Esophagus mucosa (tissue), 1 donor: ENCODE results near the gene CYP4V2. TPM values are rescaled to one million over a fixed set of nuclear protein-coding genes. Genes with fewer than 3 reads are reported as not detected.

Experiments
- ATAC-seq: fragments of 200-7000 bp; cut with Tn5 transposase; one replicate; pipeline ENCODE4 v1.9.1; 2020
- total RNA-seq: library from RNA; stranded (reverse); gene quantifications from one replicate; pipeline ENCODE4 v1.2.4, GENCODE V29; 2023
- donor health status: DM: yes; HTN: yes; CAD: no.

Gene CYP4V2
- total RNA-seq, 1 donor from 2014 or later = 3.8 TPM

DNA sequence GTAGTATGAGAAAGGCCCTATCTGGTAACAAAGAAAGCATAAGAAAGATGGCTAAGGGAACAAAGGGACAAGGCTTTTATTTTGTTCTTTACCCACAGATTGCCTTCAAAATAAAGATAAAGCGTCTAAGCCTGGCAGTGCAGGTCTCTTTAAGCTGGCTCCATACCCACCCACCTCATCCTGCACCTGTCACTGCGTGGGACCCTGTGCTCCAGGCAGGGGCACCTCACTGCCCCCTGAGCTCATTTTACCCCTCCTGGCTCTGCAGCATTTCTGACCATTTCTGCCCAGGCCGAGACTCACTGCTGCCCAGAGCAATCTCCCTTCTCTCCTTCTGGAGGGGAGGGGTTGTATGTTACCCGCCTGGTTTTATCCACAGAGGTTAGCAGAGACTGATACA is 1.7 kb upstream of the CYP4V2 start:
- ATAC-seq = no peak

DNA sequence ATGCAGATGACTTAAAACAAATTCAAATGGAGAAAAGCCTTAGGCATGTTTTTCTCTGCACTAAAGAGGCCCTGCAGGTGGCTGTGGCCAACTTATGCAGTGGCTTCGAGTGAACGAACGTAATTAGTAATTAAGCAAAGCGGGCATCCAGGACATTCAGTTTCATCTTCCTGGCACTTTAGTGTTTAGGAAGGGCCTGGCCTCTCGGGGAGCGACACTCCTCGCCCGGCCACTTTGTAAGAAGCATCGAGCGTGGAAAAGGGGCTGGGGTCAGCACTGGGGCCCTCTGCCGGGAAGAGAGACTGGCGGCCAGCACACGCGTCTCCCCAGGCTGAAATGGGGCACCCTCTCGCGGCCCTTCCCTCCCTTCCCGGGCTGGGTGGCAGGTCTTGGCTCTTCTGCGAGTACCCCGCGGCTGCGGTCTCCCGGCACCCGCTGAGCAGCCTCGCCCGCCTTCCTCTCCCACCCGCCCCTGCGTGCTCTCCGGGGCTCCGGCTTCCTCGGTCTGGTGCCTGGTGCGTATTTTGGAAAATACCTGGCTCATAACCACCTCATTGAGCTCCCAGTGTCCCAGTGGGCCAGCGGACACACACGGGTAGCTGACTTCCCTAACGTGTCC is 677 bp upstream of the CYP4V2 start:
- peak; percentile 43 for ATAC-seq

GRCh38 chr4:186192066-186192612 is 772 bp downstream of the CYP4V2 start:
- ATAC-seq = no peak

DNA sequence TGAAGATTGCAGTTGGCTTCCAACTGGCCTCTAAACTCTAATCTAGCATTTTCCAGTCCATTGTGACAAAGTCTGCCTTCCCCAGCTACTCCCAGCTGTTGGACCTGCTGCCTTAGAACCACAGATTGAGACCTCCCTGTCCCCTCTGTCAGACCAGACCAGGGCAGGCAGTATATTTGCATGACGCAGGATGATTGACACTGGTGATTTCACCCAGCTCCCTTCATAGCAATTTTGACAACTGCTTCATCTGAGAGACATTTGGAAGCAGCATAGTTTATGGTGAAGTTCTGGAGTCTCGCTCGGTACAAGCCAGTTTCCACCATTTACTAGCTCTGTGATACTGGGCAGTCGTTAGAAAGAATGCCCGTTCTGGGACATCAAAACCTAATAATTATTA is 2.5 kb downstream of the CYP4V2 start:
- ATAC-seq = no peak

- no peak for ATAC-seq
Observed at GRCh38 chr4:186196063-186196462, 4.7 kb downstream of the CYP4V2 start.

GRCh38 chr4:186200516-186200915 is 9.1 kb downstream of the CYP4V2 start:
- ATAC-seq = no peak

DNA sequence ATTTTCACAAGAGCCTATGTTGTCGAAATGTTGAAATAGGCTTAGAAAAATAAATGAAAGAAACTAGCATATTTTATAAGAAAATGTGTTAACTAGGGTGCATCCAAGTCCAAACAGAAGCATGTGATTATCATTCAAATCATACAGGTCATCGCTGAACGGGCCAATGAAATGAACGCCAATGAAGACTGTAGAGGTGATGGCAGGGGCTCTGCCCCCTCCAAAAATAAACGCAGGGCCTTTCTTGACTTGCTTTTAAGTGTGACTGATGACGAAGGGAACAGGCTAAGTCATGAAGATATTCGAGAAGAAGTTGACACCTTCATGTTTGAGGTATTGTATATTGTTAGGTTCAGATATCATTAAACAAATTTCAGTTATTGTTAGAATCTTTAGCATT is 9.6 kb downstream of the CYP4V2 start:
- ATAC-seq = no peak

GRCh38 chr4:186201535-186202230 is 10.3 kb downstream of the CYP4V2 start:
- peak; percentile 81 for ATAC-seq

DNA sequence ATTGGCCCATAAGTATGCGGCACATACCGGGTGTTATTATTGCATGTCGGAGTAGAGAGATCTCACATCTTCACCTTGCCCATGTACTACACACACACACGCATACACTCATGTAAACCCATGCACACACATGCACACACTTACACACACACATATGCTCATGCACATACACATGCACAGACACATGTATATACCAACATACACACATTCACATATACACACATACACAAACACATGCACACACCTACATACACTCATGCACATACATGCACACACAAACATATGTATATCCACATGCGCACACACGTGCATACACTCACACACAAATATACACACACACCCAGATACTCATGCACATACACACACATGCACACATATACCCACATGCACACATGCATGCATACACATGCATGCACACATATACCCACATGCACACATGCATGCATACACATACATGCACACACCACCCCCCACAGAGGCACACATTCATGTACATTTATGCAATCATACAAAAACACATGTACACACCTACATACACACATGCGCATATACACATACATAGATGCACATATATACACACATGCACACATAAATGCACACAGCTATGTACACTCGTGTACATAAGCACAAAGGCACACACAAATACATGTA is 11.2 kb downstream of the CYP4V2 start:
- peak; percentile 22 for ATAC-seq

DNA sequence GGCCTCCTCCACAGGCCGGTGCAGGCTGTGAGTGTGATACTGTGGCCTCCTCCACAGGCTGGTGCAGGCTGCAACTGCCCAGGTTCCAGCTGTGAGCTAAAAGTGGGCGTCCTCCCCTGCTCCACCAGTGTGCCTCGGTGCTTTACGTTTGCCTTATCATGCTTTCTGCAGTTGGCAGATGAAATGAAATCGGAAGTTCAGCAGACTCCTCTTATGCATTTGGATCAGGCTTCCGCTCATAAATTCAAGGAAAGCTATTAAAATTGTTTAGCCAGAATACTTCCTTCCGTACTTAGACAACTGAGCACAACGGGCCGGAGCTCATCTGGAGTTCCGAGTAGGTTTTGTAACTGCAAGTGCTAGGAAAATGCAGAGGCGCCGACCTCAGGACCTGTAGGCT is 12.0 kb downstream of the CYP4V2 start:
- ATAC-seq = no peak

DNA sequence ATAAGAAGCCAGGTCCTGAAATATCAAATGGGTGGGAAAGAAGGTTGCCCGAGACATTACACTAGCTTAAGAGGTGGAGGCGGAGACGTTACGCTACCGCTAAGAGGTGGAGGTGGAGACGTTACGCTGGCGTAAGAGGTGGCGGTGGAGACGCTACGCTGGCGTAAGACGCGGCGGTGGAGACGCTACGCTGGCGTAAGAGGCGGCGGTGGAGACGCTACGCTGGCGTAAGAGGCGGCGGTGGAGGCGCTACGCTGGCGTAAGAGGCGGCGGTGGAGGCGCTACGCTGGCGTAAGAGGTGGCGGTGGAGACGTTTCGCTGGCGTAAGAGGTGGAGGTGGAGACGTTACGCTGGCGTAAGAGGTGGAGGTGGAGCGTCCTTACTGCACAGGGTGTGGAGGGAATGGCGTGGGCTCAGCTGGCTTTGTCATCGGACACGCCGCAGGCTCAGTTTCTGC is 12.8 kb downstream of the CYP4V2 start:
- peak; percentile 58 for ATAC-seq

DNA sequence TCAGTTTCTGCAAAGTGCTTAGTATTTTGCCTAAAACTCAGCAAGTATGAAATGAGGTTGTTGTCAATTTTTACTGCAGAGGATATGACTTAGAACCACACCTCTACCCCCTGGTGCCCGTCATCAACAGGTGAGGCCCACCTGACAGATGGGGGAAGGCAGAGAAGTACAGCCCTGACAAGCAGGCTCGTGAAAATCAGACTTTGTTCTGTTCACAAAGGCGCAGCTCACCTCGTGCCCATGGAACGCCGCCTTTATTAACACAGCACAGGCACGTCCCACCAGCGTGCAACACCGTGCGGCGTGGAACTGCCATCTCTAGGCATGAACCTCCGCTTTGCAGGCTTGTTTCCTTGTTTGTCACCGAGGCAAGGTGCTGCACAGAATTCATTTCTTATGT is 13.3 kb downstream of the CYP4V2 start:
- ATAC-seq = no peak

GRCh38 chr4:186205156-186205555 is 13.8 kb downstream of the CYP4V2 start:
- ATAC-seq = no peak

- ATAC-seq = no peak
Observed at GRCh38 chr4:186216465-186217024, 25.2 kb downstream of the CYP4V2 start.

GRCh38 chr4:186217733-186218293 is 26.4 kb downstream of the CYP4V2 start:
- ATAC-seq = no peak

DNA sequence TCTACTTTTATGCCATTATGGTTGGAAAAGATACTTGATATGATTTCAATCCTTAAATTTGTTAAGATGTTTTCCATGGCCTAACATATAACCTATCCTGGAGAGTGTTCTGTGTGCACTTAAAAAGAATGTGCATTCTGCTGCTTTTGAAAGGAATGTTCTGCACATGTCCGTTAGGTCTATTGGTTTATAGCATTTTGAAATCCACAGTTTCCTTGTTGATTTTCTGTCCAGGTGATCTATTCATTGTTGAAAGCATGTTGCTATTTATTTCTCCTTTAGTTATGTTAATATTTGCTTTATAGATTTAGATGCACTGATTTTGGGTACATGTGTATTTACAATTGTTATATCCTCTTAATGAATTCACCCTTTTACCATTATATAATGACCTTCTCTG is 30.3 kb downstream of the CYP4V2 start:
- no peak for ATAC-seq

DNA sequence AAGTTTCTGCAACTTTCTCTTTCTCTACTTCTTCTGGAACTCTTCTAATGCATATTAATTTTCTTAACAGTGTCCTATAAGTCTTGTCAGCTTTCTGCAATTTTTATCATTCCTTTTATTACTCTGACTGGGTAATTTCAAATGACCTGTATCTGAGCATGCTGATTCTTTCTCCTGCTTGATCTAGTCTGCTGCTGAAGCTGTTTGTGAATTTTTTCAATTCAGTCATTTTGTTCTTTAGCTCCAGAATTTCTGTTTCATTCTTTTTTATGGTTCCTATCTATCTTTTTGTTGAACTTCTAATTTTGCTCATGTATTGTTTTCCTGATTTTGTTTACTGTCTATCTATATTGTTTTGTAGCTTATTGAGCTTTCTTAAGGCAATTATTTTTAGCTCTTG is 34.5 kb downstream of the CYP4V2 start:
- no peak for ATAC-seq

DNA sequence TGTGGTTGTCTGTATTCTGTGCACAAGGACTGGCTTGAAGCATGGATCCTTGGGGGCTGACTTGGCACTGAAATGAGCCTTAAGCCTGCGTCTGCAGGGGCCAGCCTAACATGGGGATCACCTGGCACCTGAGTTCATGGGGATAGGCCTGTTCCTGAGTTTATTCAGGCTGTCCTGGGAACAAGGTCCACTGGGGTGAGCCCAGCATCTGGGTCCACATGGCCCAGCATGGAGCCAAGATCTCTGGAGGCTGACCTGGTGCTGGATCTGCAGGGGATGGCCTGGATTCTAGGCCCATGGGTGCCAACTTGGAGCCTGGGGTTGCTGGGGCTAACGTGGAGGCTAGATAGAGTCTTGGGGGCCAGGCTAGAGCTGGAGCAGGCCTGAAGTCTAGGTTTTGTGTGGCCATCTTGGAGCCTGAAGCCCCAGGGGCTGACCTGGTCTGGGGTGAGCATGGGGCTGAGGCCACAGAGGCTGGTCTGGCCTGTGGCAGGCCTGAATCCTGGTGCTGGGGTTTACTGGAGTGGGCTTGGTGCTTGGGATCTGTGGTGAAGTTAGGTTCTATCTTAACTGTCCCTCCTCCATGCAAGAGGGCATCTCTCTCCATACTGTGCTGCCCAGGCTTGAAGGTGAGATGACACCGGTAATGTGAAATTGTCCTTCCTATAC is 35.3 kb downstream of the CYP4V2 start:
- no peak for ATAC-seq

DNA sequence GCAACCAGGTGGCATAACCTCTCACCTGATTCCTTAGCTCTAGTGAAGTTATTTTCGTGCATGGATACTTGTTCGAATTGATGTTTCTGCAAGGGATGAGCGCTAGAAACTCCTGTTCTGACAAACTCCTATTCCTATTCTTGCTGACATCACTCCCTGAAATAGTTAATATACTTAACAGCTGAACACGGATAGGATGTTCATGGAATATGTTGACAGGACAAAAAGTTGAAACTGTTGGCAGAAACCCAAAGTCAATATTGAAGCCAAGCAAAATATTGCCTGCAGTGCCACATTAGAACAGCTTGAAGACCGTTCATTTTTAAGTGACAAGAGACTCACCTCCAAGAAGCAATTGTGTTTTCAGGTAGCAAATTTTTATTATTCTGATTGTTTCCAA is 35.9 kb downstream of the CYP4V2 start, which contains the start of gene KLKB1:
Gene KLKB1 (plus strand): TSS at position 287 of the 400 bp plus-strand sequence. CDS start 689 bp downstream, outside the sequence.
- no peak for ATAC-seq

- no peak for ATAC-seq
Observed at GRCh38 chr4:186227744-186228513, 36.6 kb downstream of the CYP4V2 start.

GRCh38 chr4:186228514-186228894 is 37.1 kb downstream of the CYP4V2 start:
- no peak for ATAC-seq
